Measurements from ENCODE around the gene MAP3K20.

- TF ChIP-seq, protein P1, sequence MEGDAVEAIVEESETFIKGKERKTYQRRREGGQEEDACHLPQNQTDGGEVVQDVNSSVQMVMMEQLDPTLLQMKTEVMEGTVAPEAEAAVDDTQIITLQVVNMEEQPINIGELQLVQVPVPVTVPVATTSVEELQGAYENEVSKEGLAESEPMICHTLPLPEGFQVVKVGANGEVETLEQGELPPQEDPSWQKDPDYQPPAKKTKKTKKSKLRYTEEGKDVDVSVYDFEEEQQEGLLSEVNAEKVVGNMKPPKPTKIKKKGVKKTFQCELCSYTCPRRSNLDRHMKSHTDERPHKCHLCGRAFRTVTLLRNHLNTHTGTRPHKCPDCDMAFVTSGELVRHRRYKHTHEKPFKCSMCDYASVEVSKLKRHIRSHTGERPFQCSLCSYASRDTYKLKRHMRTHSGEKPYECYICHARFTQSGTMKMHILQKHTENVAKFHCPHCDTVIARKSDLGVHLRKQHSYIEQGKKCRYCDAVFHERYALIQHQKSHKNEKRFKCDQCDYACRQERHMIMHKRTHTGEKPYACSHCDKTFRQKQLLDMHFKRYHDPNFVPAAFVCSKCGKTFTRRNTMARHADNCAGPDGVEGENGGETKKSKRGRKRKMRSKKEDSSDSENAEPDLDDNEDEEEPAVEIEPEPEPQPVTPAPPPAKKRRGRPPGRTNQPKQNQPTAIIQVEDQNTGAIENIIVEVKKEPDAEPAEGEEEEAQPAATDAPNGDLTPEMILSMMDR (IDR thresholded peaks at IDR 0.05) = no peak
- TF ChIP-seq POLR2A (IDR thresholded peaks at IDR 0.05) = no peak
Measured at GRCh38 chr2:173079141-173079540, 3.5 kb downstream of the MAP3K20 start.

All from Peyer's patch (tissue), 4 donors.